Mesothelial cell of epicardium (in vitro differentiated cells): ENCODE measurements around the gene ANKEF1. TPM values are rescaled to one million over a fixed set of nuclear protein-coding genes. Genes with fewer than 3 reads are reported as not detected.

Experiments used
- DNase-seq, 2 experiments: peaks; one replicate each; pipeline ENCODE4 v3.0.0; 2021; ENCODE audit warnings: low spot score in 2 of 2; ENCODE audit not compliant: unreplicated experiment in 2 of 2
- H3K27ac Mint-ChIP-seq: 2 replicates; pipeline ENCODE4 v1.8.0; 2021; ENCODE audit warnings: mixed read lengths
- H3K27me3 Mint-ChIP-seq: 2 replicates; pipeline ENCODE4 v1.8.0; 2021; ENCODE audit warnings: low read depth, mixed read lengths
- H3K36me3 Mint-ChIP-seq: 2 replicates; pipeline ENCODE4 v1.8.0; 2021; ENCODE audit warnings: mixed read lengths
- H3K4me1 Mint-ChIP-seq: 2 replicates; pipeline ENCODE4 v1.8.0; 2021; ENCODE audit warnings: mixed read lengths
- H3K4me3 Mint-ChIP-seq: 2 replicates; pipeline ENCODE4 v1.8.0; 2021; ENCODE audit warnings: mild to moderate bottlenecking, moderate library complexity, mixed read lengths
- H3K9me3 Mint-ChIP-seq: 2 replicates; pipeline ENCODE4 v1.8.0; 2021; ENCODE audit warnings: mixed read lengths
- total RNA-seq: library from RNA; stranded (reverse); gene quantifications from 3 replicates; pipeline ENCODE4 v1.2.1, GENCODE V29; 2021
- TF ChIP-seq, protein P1 (sequence below): fragments of 200-600 bp; sonication (generic); IDR thresholded peaks from one replicate; pipeline ENCODE4 v1.5.0; 2021; ENCODE audit warnings: antibody characterized with exemption; ENCODE audit not compliant: unreplicated experiment

Gene ANKEF1
- total RNA-seq, 1 donor from 2014 or later = 4.5 TPM

DNA sequence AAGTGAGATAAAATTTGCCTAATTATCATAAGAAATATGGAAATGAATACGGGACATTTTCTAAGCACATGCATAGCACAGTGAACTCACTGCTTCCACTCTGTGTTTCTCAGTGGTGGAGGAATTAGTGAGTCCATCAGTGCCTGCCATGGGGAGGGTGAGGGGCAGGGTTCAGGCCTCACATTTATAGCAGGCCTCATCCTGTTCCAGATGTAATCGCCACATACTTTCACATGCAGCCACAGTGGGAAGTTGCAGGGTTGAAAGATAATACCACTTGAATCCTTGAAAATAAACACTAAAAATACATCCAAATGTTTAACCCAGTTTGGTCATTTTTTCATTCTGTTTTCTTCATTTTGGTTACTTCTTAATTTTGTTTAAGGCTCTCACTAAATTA lies 29.9 kb upstream of the ANKEF1 start:
- H3K27ac Mint-ChIP-seq = no peak overlapping the region
- no peaks in the 10 kb centered on the region for H3K9me3 Mint-ChIP-seq
- H3K36me3 Mint-ChIP-seq = no peaks in the 10 kb centered on the region
- peaks cover 12% of the 10 kb centered on the region for H3K4me1 Mint-ChIP-seq
- TF ChIP-seq, protein P1, sequence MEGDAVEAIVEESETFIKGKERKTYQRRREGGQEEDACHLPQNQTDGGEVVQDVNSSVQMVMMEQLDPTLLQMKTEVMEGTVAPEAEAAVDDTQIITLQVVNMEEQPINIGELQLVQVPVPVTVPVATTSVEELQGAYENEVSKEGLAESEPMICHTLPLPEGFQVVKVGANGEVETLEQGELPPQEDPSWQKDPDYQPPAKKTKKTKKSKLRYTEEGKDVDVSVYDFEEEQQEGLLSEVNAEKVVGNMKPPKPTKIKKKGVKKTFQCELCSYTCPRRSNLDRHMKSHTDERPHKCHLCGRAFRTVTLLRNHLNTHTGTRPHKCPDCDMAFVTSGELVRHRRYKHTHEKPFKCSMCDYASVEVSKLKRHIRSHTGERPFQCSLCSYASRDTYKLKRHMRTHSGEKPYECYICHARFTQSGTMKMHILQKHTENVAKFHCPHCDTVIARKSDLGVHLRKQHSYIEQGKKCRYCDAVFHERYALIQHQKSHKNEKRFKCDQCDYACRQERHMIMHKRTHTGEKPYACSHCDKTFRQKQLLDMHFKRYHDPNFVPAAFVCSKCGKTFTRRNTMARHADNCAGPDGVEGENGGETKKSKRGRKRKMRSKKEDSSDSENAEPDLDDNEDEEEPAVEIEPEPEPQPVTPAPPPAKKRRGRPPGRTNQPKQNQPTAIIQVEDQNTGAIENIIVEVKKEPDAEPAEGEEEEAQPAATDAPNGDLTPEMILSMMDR = no peak
- no peak overlapping the region for H3K4me3 Mint-ChIP-seq
- peaks cover 2% of the 10 kb centered on the region for H3K27me3 Mint-ChIP-seq
- DNase-seq = no peak

DNA sequence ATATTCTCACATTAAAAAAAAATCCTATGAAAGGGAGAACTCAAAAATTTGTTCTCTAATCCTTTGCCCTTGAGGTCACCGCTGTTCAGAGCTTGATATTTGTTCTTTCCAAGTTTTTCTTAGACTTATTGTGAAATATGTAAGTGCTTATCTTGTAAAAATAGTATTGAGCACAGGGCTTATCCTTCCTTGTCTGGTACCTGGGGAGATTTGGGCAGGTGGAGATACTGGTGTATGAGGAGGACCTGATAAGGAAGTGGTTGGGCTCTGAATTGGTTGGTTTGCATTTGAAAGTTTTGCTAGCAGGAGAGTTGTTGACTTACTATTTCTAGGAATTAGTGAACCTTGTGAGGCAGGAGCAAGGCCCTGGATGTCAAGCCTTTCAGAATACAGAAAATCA lies 28.9 kb upstream of the ANKEF1 start:
- H3K27ac Mint-ChIP-seq = peak overlapping the region; percentile 1
- no peaks in the 10 kb centered on the region for H3K36me3 Mint-ChIP-seq
- no peaks in the 10 kb centered on the region for H3K9me3 Mint-ChIP-seq
- peaks cover 12% of the 10 kb centered on the region for H3K4me1 Mint-ChIP-seq
- TF ChIP-seq, protein P1 = no peak
- no peak for DNase-seq
- H3K27me3 Mint-ChIP-seq = peaks cover 6% of the 10 kb centered on the region
- no peak overlapping the region for H3K4me3 Mint-ChIP-seq

DNA sequence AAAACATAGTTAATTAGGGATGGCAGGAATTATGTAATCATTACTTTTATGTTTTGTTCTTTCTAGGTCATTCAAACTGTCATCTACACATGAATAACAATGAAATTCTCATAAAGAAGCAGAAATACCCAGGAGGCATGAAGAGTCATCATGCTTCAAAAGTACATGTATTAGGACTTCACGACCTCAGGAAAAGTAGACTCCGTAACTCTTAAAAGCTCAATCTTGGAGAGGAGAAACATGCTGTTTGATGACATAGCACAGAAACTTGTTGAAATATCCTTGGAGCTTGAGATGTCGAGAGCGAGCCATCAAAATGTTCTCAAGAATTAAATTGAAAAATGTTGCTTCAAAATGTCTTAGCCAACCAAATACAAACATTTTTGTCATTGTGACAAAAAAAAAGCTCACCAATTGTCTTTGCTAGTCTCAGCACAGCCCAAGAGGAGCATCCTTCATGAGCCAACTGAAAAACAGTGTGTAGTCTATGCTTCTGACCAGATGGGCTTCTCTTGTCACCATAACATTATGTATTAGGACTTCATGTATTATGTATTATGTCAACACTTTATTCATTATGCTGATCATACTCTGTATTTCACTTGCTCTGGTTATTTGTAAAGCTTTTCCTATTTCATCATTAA lies 28.2 kb upstream of the ANKEF1 start:
- Mint-ChIP-seq H3K27ac (no peak overlapping the region), H3K4me3 (no peak overlapping the region), H3K4me1 (peaks cover 12% of the 10 kb centered on the region), H3K9me3 (no peaks in the 10 kb centered on the region), H3K36me3 (no peaks in the 10 kb centered on the region), H3K27me3 (peaks cover 6% of the 10 kb centered on the region)
- DNase-seq = no peak
- TF ChIP-seq, protein P1 = no peak

DNA sequence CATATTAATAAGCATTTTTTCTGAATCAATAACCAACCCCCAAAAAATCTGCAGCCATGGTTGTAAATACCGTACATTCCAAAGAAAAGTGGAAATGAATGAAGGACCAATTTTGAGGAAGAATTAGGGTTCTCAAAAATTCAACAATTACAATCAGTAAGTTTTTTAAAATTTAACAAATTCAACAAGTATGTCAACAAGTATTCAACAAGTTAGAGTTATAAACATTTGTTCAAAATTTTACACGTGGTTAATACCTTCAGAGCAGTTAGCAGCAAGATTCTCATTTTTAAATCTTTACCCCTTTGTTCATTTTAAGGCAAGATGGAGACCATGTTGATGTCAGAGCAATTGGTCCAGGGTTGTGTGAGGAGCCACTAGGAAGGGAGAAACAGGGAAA lies 27.6 kb upstream of the ANKEF1 start:
- H3K27ac Mint-ChIP-seq = no peak overlapping the region
- peaks cover 12% of the 10 kb centered on the region for H3K4me1 Mint-ChIP-seq

DNA sequence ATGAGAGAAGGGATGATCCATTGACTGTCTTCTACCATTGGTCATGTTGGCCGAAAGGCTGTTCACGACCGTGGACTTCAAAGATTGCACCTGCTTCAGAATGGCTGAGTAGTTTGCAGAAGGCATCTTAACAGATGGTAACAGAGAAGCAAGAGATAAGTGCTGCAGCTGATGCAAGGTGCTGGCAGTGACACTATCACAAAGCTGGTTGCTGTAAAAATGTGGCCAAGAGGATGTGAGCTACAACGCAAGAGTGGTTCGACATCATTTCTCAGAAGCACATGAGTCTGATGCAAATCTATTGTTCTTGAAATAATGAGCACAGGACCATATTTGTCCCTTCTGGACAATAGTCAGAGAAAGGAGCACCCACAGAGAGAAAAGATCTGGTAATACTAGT lies 27.0 kb upstream of the ANKEF1 start:
- no peak overlapping the region for H3K27ac Mint-ChIP-seq
- TF ChIP-seq, protein P1 = no peak
- peaks cover 6% of the 10 kb centered on the region for H3K27me3 Mint-ChIP-seq
- H3K4me3 Mint-ChIP-seq = no peak overlapping the region
- H3K9me3 Mint-ChIP-seq = no peaks in the 10 kb centered on the region
- DNase-seq = no peak
- no peaks in the 10 kb centered on the region for H3K36me3 Mint-ChIP-seq
- peaks cover 12% of the 10 kb centered on the region for H3K4me1 Mint-ChIP-seq

More for the DNA sequence above, 27.6 kb upstream of the ANKEF1 start:
- Mint-ChIP-seq H3K27me3 (peaks cover 6% of the 10 kb centered on the region), H3K9me3 (no peaks in the 10 kb centered on the region), H3K4me3 (no peak overlapping the region), H3K36me3 (no peaks in the 10 kb centered on the region)
- no peak for DNase-seq
- TF ChIP-seq, protein P1 = no peak
